ENCODE results near the gene AGAP1.

DNA sequence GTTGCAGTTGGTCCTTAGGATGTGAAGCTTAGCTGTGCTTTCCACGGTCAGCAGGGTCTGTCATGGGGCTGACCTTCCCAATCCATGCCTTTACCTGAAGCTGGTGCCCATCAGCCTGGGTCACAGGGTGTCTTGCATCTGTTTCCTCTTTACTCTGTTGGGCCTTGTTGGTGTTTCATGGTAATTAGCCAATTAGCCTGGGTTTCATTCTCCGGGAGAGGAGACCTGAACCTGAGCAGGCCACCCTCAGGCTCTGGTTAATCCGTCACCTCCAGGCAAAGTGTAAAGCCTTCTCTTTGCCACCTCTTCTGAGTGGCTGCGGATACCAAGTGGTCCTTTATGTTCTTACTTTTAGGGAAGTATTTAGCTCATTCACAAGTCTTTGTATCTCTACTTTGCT lies 534.2 kb downstream of the AGAP1 start:
- no peak for TF ChIP-seq POLR2A (IDR thresholded peaks at IDR 0.05)
- TF ChIP-seq, protein P1, sequence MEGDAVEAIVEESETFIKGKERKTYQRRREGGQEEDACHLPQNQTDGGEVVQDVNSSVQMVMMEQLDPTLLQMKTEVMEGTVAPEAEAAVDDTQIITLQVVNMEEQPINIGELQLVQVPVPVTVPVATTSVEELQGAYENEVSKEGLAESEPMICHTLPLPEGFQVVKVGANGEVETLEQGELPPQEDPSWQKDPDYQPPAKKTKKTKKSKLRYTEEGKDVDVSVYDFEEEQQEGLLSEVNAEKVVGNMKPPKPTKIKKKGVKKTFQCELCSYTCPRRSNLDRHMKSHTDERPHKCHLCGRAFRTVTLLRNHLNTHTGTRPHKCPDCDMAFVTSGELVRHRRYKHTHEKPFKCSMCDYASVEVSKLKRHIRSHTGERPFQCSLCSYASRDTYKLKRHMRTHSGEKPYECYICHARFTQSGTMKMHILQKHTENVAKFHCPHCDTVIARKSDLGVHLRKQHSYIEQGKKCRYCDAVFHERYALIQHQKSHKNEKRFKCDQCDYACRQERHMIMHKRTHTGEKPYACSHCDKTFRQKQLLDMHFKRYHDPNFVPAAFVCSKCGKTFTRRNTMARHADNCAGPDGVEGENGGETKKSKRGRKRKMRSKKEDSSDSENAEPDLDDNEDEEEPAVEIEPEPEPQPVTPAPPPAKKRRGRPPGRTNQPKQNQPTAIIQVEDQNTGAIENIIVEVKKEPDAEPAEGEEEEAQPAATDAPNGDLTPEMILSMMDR (IDR thresholded peaks at IDR 0.05), result no peak

Measured in vagina (tissue), 2 donors.